Mesendoderm (in vitro differentiated cells): Measurements from ENCODE around the gene OPCML.

Experiments
- DNase-seq: peaks from one replicate; pipeline ENCODE4 v3.0.0; 2013
- H2AK5ac ChIP-seq: 2 replicates; pipeline ENCODE4 v1.6.1; 2013; ENCODE audit warnings: low read length, inconsistent platforms
- H2BK120ac ChIP-seq: 2 replicates; pipeline ENCODE4 v1.6.1; 2013; ENCODE audit warnings: low read depth, mild to moderate bottlenecking, low read length, moderate library complexity, mixed read lengths
- H2BK15ac ChIP-seq: replicated peaks from 2 replicates; pipeline ENCODE4 v1.6.1; 2013; ENCODE audit warnings: low read depth, mild to moderate bottlenecking, moderate library complexity
- H2BK5ac ChIP-seq: 2 replicates; pipeline ENCODE4 v1.6.1; 2013; ENCODE audit warnings: low read length, inconsistent platforms
- H3K18ac ChIP-seq: 2 replicates; pipeline ENCODE4 v1.6.1; 2013; ENCODE audit warnings: mild to moderate bottlenecking, low read length, mixed read lengths
- H3K23ac ChIP-seq: one replicate; pipeline ENCODE4 v1.6.1; 2013; ENCODE audit warnings: low read length
- H3K27ac ChIP-seq: 2 replicates; pipeline ENCODE4 v1.5.1; 2013; ENCODE audit warnings: low read depth, mild to moderate bottlenecking, inconsistent platforms, low read length, moderate library complexity
- H3K27me3 ChIP-seq: 2 replicates; pipeline ENCODE4 v1.6.1; 2013; ENCODE audit warnings: low read length, control low read depth, mild to moderate bottlenecking, inconsistent platforms; ENCODE audit not compliant: insufficient read depth, poor library complexity
- H3K36me3 ChIP-seq: 2 replicates; pipeline ENCODE4 v1.6.1; 2013; ENCODE audit warnings: low read length, inconsistent platforms; ENCODE audit not compliant: control insufficient read depth, insufficient read depth
- H3K4ac ChIP-seq: one replicate; pipeline ENCODE4 v1.6.1; 2013; ENCODE audit warnings: low read depth, mild to moderate bottlenecking, low read length, moderate library complexity
- H3K4me1 ChIP-seq: 2 replicates; pipeline ENCODE4 v1.6.1; 2013; ENCODE audit warnings: low read depth, low read length, inconsistent platforms; ENCODE audit not compliant: control insufficient read depth
- H3K4me2 ChIP-seq: 2 replicates; pipeline ENCODE4 v1.6.1; 2013; ENCODE audit warnings: low read length
- H3K4me3 ChIP-seq: 2 replicates; pipeline ENCODE4 v1.5.1; 2013; ENCODE audit warnings: mild to moderate bottlenecking, low read length
- H3K56ac ChIP-seq: one replicate; pipeline ENCODE4 v1.6.1; 2013; ENCODE audit warnings: low read length
- H3K79me1 ChIP-seq: 2 replicates; pipeline ENCODE4 v1.6.1; 2013; ENCODE audit warnings: low read length, inconsistent platforms
- H3K79me2 ChIP-seq: 2 replicates; pipeline ENCODE4 v1.6.1; 2013; ENCODE audit warnings: mild to moderate bottlenecking, low read length; ENCODE audit not compliant: control insufficient read depth, insufficient read depth
- H3K9ac ChIP-seq: 2 replicates; pipeline ENCODE4 v1.6.1; 2013; ENCODE audit warnings: low read length, inconsistent platforms
- H4K5ac ChIP-seq: one replicate; pipeline ENCODE4 v1.6.1; 2013; ENCODE audit warnings: low read length
- H4K8ac ChIP-seq: one replicate; pipeline ENCODE4 v1.6.1; 2013; ENCODE audit warnings: low read depth, mild to moderate bottlenecking, control low read depth, low read length, moderate library complexity
- WGBS: extraction: QIAGEN DNeasy Blood & Tissue Kit; methylation state at CpG from one replicate; pipeline ENCODE4 v1.1.7; 2013; ENCODE audit warnings: low lambda C conversion rate, missing lambda C conversion rate; ENCODE audit not compliant: insufficient coverage; ENCODE audit errors: extremely low coverage; 5-methylcytosine and 5-hydroxymethylcytosine counted together

OPCML gene

DNA sequence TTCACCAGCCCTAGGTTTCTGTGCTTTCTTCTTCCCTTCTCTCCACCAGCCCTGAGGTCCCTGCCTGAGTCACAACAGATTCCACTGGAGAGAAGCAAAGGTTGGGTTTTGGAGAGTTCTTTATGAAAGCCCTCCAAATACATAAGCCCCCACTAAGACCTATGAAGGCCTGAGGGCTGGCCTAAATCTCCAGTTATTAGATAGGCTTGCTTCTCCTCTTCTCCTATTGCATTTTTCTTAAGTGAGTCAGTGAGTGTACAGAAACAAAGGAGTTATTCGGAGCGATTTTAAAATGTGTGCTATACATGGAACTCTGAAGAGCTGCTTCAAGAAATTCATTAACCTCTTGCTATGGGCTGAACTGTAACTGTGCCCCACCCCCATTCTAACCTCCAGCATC is 1057.3 kb downstream of the OPCML start:
- no CpG with 5 or more reads among the region's 2 CpGs for WGBS
- no peak overlapping the region for H3K4ac ChIP-seq
- no peak overlapping the region for H3K4me3 ChIP-seq
- no peak overlapping the region for H2BK5ac ChIP-seq
- no peak overlapping the region for H4K8ac ChIP-seq
- no peak overlapping the region for H2BK120ac ChIP-seq
- no peak overlapping the region for H3K27ac ChIP-seq
- H2BK15ac ChIP-seq, result no peak overlapping the region
- H3K23ac ChIP-seq, result no peak overlapping the region
- no peak overlapping the region for H3K9ac ChIP-seq
- no peak overlapping the region for H4K5ac ChIP-seq
- no peak overlapping the region for H3K18ac ChIP-seq
- no peaks in the 10 kb centered on the region for H3K36me3 ChIP-seq
- H3K4me2 ChIP-seq, result no peak overlapping the region
- DNase-seq, result no peak
- no peaks in the 10 kb centered on the region for H3K27me3 ChIP-seq
- no peak overlapping the region for H3K56ac ChIP-seq
- no peaks in the 10 kb centered on the region for H3K4me1 ChIP-seq
- no peaks in the 10 kb centered on the region for H3K79me1 ChIP-seq
- no peaks in the 10 kb centered on the region for H3K79me2 ChIP-seq
- H2AK5ac ChIP-seq, result no peak overlapping the region

DNA sequence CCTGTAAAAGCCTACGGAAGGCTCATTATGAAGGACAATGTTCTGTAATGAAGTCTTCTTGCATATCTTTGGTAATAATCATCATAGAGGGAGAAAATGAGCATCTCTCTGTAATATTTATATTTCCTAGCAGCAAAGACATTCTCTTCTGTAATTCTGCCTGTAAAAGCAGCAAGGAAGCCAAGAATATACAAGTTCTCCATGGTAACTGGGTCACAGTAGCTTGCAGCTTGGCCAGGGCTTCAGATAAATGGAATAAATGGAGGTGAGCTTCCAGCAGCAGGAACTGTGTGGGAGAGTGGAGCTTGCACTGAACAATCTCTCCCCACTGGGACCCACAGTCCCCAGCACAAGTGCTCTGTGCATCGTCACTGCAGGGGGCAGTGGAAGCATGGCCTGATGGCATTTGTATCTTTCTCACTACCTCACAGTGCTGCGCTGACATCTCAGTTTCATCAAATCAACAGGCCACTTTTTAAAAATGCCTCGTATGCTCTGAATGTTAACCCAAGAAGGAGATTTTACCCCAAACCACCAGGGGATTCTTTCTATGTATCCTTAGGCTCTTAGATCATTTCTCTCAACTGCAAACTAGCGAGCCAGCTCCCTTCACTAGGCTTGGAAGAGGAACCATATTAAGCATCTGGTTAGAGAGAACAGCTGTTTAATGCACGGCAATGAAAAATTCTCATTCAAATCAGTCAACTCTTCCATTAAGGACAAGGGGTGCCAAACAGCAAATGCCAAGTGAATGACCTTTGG is 1059.7 kb downstream of the OPCML start:
- DNase-seq, result no peak
- H3K27ac ChIP-seq, result no peak overlapping the region
- H3K56ac ChIP-seq, result no peak overlapping the region
- WGBS, result no CpG with 5 or more reads among the region's 6 CpGs
- H3K23ac ChIP-seq, result no peak overlapping the region
- no peaks in the 10 kb centered on the region for H3K36me3 ChIP-seq
- H2BK5ac ChIP-seq, result no peak overlapping the region
- no peak overlapping the region for H3K4me3 ChIP-seq
- H3K27me3 ChIP-seq, result no peaks in the 10 kb centered on the region
- H3K79me2 ChIP-seq, result no peaks in the 10 kb centered on the region
- H3K18ac ChIP-seq, result no peak overlapping the region
- H3K4ac ChIP-seq, result no peak overlapping the region
- H2BK15ac ChIP-seq, result no peak overlapping the region
- H2BK120ac ChIP-seq, result no peak overlapping the region
- no peak overlapping the region for H4K8ac ChIP-seq
- H3K9ac ChIP-seq, result no peak overlapping the region
- no peaks in the 10 kb centered on the region for H3K79me1 ChIP-seq
- no peak overlapping the region for H3K4me2 ChIP-seq
- H4K5ac ChIP-seq, result no peak overlapping the region
- H2AK5ac ChIP-seq, result no peak overlapping the region
- H3K4me1 ChIP-seq, result no peaks in the 10 kb centered on the region

GRCh38 chr11:132471466-132471865 is 1060.8 kb downstream of the OPCML start:
- Histone ChIP-seq H3K27ac (no peak overlapping the region), H3K36me3 (no peaks in the 10 kb centered on the region), H3K56ac (no peak overlapping the region), H3K79me1 (no peaks in the 10 kb centered on the region), H3K4me1 (no peaks in the 10 kb centered on the region), H3K9ac (no peak overlapping the region), H3K79me2 (no peaks in the 10 kb centered on the region), H3K4ac (no peak overlapping the region), H2BK5ac (no peak overlapping the region), H2BK120ac (no peak overlapping the region), H4K8ac (no peak overlapping the region), H2BK15ac (no peak overlapping the region), H4K5ac (no peak overlapping the region), H3K4me3 (no peak overlapping the region), H3K23ac (no peak overlapping the region), H3K18ac (no peak overlapping the region), H2AK5ac (no peak overlapping the region), H3K4me2 (no peak overlapping the region), H3K27me3 (no peaks in the 10 kb centered on the region)
- no peak for DNase-seq
- WGBS, result no CpG with 5 or more reads among the region's 3 CpGs

DNA sequence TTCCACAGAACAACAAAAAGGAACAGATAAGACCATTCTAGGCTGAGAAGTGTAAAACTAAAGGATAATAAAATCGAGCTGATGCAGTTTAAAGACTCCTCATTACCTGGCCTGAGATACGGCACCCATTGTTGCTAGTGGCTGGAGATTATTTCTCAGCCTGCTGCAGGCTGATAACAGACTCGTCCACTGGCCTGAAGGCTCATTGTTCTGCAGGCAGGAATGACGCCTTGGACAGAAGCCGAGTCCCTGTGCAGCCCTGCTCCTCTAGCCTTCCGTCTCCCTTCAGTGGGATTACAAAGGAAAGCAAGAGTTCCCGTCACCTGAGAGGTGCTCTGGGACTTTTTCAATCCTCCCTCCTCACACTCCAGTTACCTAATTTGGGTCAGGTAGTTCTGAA is 1065.3 kb downstream of the OPCML start:
- Histone ChIP-seq H3K4me1 (no peaks in the 10 kb centered on the region), H3K79me1 (no peaks in the 10 kb centered on the region), H3K23ac (no peak overlapping the region), H4K8ac (no peak overlapping the region), H3K4me3 (no peak overlapping the region), H3K79me2 (no peaks in the 10 kb centered on the region), H3K36me3 (no peaks in the 10 kb centered on the region), H2BK15ac (no peak overlapping the region), H2BK5ac (no peak overlapping the region), H3K56ac (no peak overlapping the region), H3K4me2 (no peak overlapping the region), H3K9ac (no peak overlapping the region), H3K18ac (no peak overlapping the region), H4K5ac (no peak overlapping the region), H3K4ac (no peak overlapping the region), H2AK5ac (no peak overlapping the region), H3K27me3 (no peaks in the 10 kb centered on the region), H3K27ac (no peak overlapping the region), H2BK120ac (no peak overlapping the region)
- peak; percentile 67 for DNase-seq
- no CpG with 5 or more reads among the region's 7 CpGs for WGBS

DNA sequence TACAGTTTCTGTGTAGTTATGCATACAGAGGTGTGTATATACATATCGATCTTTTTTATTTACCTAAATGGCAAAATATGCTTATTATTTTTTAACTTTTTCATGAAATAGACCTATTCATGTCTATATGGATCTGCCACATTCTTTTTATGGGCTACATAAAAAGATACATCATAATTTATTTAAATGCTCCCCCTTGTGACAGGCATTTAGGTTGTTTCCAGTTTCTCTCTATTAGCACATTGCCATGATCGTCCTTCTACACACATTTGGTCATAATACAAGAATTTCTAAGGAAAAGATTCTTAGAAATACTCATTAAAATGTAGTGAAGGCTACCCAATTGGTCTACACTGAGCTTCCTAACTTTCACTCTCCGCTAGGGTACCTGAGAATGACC is 1067.4 kb downstream of the OPCML start:
- H3K23ac ChIP-seq, result no peak overlapping the region
- no peak for DNase-seq
- no CpG with 5 or more reads among the region's 3 CpGs for WGBS

GRCh38 chr11:132464003-132464342 is 1068.3 kb downstream of the OPCML start:
- no peak overlapping the region for H3K4me3 ChIP-seq
- H2BK120ac ChIP-seq, result peak overlapping the region; percentile 4
- no peak overlapping the region for H3K56ac ChIP-seq
- no peaks in the 10 kb centered on the region for H3K79me2 ChIP-seq
- H3K27ac ChIP-seq, result no peak overlapping the region
- no peak overlapping the region for H3K18ac ChIP-seq
- DNase-seq, result no peak
- H3K23ac ChIP-seq, result no peak overlapping the region
- H3K27me3 ChIP-seq, result no peaks in the 10 kb centered on the region
- H4K5ac ChIP-seq, result no peak overlapping the region
- H3K9ac ChIP-seq, result no peak overlapping the region
- WGBS, result no CpG with 5 or more reads among the region's 1 CpG
- H2BK15ac ChIP-seq, result no peak overlapping the region
- H3K4ac ChIP-seq, result no peak overlapping the region
- H3K4me1 ChIP-seq, result no peaks in the 10 kb centered on the region
- H2AK5ac ChIP-seq, result no peak overlapping the region
- no peaks in the 10 kb centered on the region for H3K36me3 ChIP-seq
- no peak overlapping the region for H4K8ac ChIP-seq
- H2BK5ac ChIP-seq, result no peak overlapping the region
- no peaks in the 10 kb centered on the region for H3K79me1 ChIP-seq
- no peak overlapping the region for H3K4me2 ChIP-seq

More for the DNA sequence above, 1067.4 kb downstream of the OPCML start:
- no peaks in the 10 kb centered on the region for H3K27me3 ChIP-seq
- H3K4ac ChIP-seq, result no peak overlapping the region
- H3K4me2 ChIP-seq, result no peak overlapping the region
- H3K27ac ChIP-seq, result no peak overlapping the region
- no peak overlapping the region for H3K4me3 ChIP-seq
- no peak overlapping the region for H3K56ac ChIP-seq
- no peak overlapping the region for H2BK5ac ChIP-seq
- no peak overlapping the region for H3K18ac ChIP-seq
- H2BK120ac ChIP-seq, result no peak overlapping the region
- H3K79me1 ChIP-seq, result no peaks in the 10 kb centered on the region
- no peak overlapping the region for H4K5ac ChIP-seq
- H3K79me2 ChIP-seq, result no peaks in the 10 kb centered on the region
- H2AK5ac ChIP-seq, result no peak overlapping the region
- no peak overlapping the region for H3K9ac ChIP-seq
- H3K4me1 ChIP-seq, result no peaks in the 10 kb centered on the region
- no peaks in the 10 kb centered on the region for H3K36me3 ChIP-seq
- no peak overlapping the region for H4K8ac ChIP-seq
- H2BK15ac ChIP-seq, result no peak overlapping the region
